Coronary artery (tissue), 2 donors: ENCODE measurements around the gene TMPRSS9.
"Not testable (repeated sequence)": the region's sequence is repeated elsewhere in the genome, so short reads cannot be mapped to it uniquely, and the experiment has no call there.

Experiments
- DNase-seq: peaks from one replicate; pipeline ENCODE4 v3.0.0-alpha.2; 2017; ENCODE audit warnings: low spot score
- H3K27ac ChIP-seq, 2 donors: fragments of 200-600 bp; sonication (generic); one replicate each; pipeline ENCODE4 v1.5.1; 2016 to 2019
- H3K4me3 ChIP-seq: fragments of 200-600 bp; sonication (generic); 2 replicates; pipeline ENCODE4 v1.5.1; 2016; ENCODE audit warnings: mild to moderate bottlenecking, moderate library complexity
- TF ChIP-seq, protein P1 (sequence below): fragments of 200-600 bp; sonication (generic); IDR thresholded peaks from one replicate; pipeline ENCODE4 v1.5.1; 2019; ENCODE audit warnings: antibody characterized with exemption

The TMPRSS9 gene

DNA sequence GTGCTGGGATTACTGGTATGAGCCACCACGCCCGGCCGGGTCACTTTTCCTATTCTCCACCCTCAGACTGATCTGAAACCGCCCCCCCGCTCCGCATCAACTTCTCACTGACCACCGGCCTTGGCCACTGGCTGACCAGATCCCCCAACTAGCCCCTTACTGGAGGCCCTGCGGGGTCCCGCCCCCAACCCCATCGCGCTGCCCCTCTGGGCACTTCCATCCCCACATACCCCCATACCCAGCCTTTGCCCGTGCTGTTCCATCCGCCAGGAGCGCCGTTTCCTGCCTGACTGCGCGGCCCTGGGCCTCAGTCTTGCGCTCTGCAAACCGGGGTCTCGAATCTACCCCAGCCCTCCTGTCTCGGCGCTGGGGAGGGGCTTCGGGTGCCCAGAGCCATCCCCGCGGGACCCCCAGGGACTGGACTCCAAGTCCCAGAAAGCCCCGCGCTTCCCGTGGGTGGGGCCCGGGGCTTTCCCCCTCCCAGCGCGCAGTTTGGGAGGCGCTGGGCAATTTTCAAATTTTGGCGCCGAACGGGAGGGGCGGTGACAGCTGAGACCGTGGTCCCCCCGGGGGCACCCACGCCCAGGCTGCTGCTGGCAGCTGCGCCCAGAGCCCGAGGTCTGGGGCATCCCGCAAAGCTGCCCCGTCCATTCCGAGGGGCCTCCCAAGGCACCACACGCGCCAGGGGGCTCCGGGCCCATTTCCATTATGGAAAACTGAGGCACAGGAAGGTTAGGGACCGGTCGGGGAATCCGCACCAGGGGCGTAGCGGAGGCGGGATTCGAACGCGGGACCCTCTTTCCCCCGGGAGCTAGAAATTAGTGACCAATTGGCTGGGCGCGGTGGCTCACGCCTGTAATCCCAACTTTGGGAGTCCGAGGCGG is 101.9 kb downstream of the TMPRSS9 start:
- DNase-seq: no peak
- H3K27ac ChIP-seq: peak overlapping the region in 1 of 2 donors; percentile 54
- H3K4me3 ChIP-seq: peak overlapping the region; percentile 82
- TF ChIP-seq, protein P1, sequence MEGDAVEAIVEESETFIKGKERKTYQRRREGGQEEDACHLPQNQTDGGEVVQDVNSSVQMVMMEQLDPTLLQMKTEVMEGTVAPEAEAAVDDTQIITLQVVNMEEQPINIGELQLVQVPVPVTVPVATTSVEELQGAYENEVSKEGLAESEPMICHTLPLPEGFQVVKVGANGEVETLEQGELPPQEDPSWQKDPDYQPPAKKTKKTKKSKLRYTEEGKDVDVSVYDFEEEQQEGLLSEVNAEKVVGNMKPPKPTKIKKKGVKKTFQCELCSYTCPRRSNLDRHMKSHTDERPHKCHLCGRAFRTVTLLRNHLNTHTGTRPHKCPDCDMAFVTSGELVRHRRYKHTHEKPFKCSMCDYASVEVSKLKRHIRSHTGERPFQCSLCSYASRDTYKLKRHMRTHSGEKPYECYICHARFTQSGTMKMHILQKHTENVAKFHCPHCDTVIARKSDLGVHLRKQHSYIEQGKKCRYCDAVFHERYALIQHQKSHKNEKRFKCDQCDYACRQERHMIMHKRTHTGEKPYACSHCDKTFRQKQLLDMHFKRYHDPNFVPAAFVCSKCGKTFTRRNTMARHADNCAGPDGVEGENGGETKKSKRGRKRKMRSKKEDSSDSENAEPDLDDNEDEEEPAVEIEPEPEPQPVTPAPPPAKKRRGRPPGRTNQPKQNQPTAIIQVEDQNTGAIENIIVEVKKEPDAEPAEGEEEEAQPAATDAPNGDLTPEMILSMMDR: no peak

DNA sequence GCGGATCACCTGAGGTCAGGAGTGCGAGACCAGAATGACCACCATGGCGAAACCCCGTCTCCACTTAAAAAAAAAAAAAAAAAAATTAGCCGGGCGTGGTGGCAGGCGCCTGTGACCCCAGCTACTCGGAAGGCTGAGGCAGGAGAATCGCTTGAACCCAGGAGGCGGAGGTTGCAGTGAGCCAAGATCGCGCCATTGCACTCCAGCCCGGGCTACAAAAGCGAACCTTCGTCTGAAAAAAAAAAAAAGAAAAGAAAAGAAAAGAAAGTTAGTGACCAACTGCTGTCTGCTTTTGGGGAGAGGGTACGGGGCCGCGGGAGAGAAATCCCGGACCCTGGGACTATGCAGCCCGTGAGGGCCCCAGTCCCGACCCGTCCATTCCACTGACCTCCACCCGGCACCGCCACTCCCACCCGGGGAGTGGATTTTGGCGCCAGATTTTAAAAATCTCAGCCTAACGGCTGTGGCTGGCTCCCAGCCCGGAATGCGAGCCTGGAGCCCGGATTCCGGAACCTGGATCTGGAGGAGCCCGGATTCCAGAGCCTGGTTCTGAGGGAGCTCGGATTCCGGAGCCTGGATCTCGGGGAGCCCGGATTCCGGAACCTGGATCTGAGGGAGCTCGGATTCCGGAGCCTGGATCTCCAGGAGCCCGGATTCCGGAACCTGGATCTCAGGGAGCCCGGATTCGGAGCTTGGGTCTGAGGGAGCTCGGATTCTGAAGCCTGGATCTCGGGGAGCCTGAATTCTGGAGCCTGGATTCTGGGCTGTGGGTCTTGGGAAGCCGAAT is 102.8 kb downstream of the TMPRSS9 start:
- TF ChIP-seq, protein P1: no peak
- DNase-seq: peak; percentile 95
- Histone ChIP-seq H3K4me3 (peak overlapping the region; percentile 82), H3K27ac (peak overlapping the region in 1 of 2 donors; percentile 55)

DNA sequence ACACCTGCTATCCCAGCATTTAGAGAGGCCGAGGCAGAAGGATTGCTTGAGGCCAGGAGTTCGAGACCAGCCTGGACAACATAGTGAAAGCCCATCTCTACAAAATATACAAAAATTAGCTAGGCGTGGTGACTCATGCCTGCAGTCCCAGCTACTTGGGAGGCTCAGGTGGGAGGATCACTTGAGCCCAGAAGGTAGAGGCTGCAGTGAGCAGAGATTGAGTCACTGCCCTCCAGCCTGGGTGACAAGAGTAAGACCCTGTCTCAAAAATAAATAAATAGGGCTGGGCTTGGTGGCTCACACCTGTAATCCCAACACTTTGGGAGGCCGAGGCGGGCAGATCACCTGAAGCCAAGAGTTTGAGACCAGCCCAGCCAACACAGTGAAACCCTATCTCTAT is 103.6 kb downstream of the TMPRSS9 start:
- peak overlapping the region in 1 of 2 donors; percentile 55 for H3K27ac ChIP-seq
- DNase-seq, H3K4me3 ChIP-seq: not testable (repeated sequence)

DNA sequence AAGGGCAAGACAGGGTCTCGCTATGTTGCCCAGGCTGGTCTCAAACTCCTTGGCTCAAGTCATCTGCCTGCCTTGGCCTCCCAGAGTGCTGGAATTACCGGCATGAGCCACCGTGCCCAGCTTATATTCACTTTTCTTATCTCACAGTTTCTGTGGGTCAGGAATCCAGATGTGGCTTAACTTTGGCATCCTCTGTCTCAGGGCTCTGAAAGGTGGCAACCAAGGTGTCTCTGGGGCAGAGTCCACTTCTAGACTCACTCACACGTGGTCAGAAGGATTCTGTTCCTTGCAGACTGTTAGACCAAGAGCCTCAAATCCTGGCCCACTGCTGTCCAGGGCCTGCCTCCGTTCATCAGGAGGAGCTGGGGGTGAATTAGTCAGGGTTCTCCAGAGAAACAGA is 104.3 kb downstream of the TMPRSS9 start:
- H3K27ac ChIP-seq: no peak overlapping the region
- DNase-seq: no peak
- TF ChIP-seq, protein P1: no peak
- H3K4me3 ChIP-seq: no peak overlapping the region

DNA sequence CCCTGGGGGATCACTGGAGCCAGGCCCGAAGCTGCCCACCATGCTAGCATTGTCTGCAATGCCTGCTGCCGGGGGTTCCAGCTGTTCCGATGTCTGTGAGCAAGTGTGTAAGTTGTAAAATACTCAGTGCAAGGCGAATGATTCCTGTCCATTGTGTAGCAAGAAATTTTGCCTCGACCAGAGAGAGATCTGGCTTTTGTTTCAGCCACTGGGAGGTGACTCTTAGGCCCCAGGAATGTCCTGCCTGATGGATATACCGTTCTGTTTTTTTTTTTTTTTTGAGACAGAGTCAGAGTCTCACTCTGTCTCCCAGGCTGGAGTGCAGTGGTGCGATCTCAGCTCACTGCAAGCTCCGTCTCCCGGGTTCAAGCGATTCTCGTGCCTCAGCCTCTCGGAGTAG is 108.5 kb downstream of the TMPRSS9 start:
- Histone ChIP-seq H3K27ac (no peak overlapping the region), H3K4me3 (no peak overlapping the region)
- no peak for DNase-seq
- TF ChIP-seq, protein P1: no peak

DNA sequence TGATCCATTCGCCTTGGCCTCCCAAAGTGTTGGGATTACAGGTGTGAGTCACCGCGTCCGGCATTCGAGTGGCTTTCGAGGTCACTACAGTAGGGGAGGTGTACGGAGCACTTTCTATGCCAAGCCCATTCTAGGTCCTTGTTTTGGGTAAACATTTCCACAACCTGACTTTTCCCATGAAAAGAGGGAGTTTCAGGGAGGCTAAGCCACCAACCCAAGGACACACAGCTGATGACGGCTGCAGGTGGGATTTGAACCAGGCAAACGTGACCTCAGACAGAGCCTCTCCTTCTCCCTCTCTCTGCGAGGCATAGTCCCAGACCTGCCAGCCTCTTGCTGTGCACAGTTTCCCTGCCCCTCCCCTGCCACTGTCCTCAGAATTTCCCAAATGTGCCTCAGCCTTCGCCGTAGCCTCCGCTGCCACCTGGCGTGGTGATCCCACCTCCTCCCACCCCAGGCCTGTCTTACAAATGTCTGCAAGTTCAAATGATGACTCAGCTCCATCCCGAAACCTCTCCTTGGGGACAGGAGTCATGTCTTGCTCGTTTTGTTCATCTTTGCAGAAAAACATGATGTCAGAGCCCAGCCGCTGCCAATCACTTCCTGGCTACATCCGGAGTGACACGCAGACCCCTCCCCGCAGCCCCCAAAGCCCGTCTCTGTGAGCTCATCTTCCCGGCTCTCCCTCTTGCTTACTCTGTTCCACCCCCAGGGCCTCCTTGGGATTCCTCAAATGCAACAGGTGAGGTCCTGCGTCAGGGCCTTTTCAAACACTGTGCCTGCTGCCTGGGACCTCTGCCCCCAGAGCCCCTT is 109.2 kb downstream of the TMPRSS9 start:
- DNase-seq: no peak
- no peak overlapping the region for H3K27ac ChIP-seq
- TF ChIP-seq, protein P1: no peak
- no peak overlapping the region for H3K4me3 ChIP-seq

DNA sequence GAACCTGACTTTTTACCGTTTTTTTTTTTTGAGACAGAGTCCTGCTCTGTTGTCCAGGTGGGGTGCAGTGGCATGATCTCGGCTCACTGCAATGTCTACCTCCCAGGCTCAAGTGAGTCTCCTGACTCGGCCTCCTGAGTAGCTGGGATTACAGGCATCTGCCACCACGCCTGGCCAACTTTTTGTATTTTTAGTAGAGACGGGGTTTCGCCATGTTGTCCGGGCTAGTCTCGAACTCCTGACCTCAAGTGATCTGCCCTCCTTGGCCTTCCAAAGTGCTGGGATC is 109.8 kb downstream of the TMPRSS9 start:
- not testable (repeated sequence) for DNase-seq, H3K4me3 ChIP-seq, H3K27ac ChIP-seq
